Ishikawa (cell line): Measurements from ENCODE around the gene EMSY.

Experiments used
- CEBPB ChIP-seq: IDR thresholded peaks from 2 replicates; pipeline ENCODE4 v1.6.1; 2012
- CREB1 ChIP-seq: IDR thresholded peaks from 2 replicates; pipeline ENCODE4 v1.6.1; 2012; ENCODE audit warnings: low read depth
- EGR1 ChIP-seq: IDR thresholded peaks from 2 replicates; pipeline ENCODE4 v1.6.1; 2012
- EP300 ChIP-seq: IDR thresholded peaks from 2 replicates; pipeline ENCODE4 v1.6.1; 2012; ENCODE audit warnings: borderline replicate concordance
- FOXM1 ChIP-seq: IDR thresholded peaks from 2 replicates; pipeline ENCODE4 v1.6.1; 2012; ENCODE audit warnings: low read depth, borderline replicate concordance
- MAX ChIP-seq: IDR thresholded peaks from 2 replicates; pipeline ENCODE4 v1.6.1; 2012
- NFIC ChIP-seq: IDR thresholded peaks from 2 replicates; pipeline ENCODE4 v1.6.1; 2012
- RAD21 ChIP-seq: IDR thresholded peaks from 2 replicates; pipeline ENCODE4 v1.6.1; 2012; ENCODE audit warnings: low read depth
- REST ChIP-seq: IDR thresholded peaks from 2 replicates; pipeline ENCODE4 v1.6.1; 2012; ENCODE audit warnings: low read depth, mild to moderate bottlenecking
- TAF1 ChIP-seq: IDR thresholded peaks from 2 replicates; pipeline ENCODE4 v1.6.1; 2012; ENCODE audit warnings: low read depth, mild to moderate bottlenecking
- TCF12 ChIP-seq: IDR thresholded peaks from 2 replicates; pipeline ENCODE4 v1.6.1; 2012; ENCODE audit warnings: low read depth
- TEAD4 ChIP-seq: IDR thresholded peaks from 2 replicates; pipeline ENCODE4 v1.6.1; 2012
- USF1 ChIP-seq: IDR thresholded peaks from 2 replicates; pipeline ENCODE4 v1.6.1; 2012
- YY1 ChIP-seq: IDR thresholded peaks from 2 replicates; pipeline ENCODE4 v1.6.1; 2012; ENCODE audit warnings: low read depth
- ZBTB7A ChIP-seq: IDR thresholded peaks from 2 replicates; pipeline ENCODE4 v1.6.1; 2012; ENCODE audit warnings: low read depth

Gene EMSY

GRCh38 chr11:76443268-76443980 is 1.4 kb upstream of the EMSY start:
- no peak for TF ChIP-seq EGR1
- TF ChIP-seq YY1, result no peak
- no peak for TF ChIP-seq MAX
- no peak for TF ChIP-seq REST
- TF ChIP-seq CEBPB, result no peak
- TF ChIP-seq TEAD4, result no peak
- TF ChIP-seq FOXM1, result no peak

- TF ChIP-seq MAX (0 out of 2 replicates have a peak, but pooled peaks have one; percentile 54), ZBTB7A (no peak)
Observed at GRCh38 chr11:76444065-76444383, 794 bp upstream of the EMSY start.

- no peak for TF ChIP-seq CEBPB
- peak; percentile 51; the same call in 1 of the 2 replicates for TF ChIP-seq TCF12
- peak; percentile 40; the same call in 1 of the 2 replicates for TF ChIP-seq CREB1
- TF ChIP-seq MAX, result peak; percentile 48; the same call in 1 of the 2 replicates
- no peak for TF ChIP-seq ZBTB7A
- TF ChIP-seq RAD21, result no peak; the same call in 1 of the 2 replicates
- TF ChIP-seq TAF1, result peak; percentile 36; the same call in 1 of the 2 replicates
- no peak for TF ChIP-seq USF1
- TF ChIP-seq YY1, result no peak
- no peak for TF ChIP-seq EGR1
Observed at GRCh38 chr11:76445121-76446084, 585 bp downstream of the EMSY start.

- TF ChIP-seq FOXM1 (no peak), MAX (no peak), ZBTB7A (no peak), YY1 (no peak), RAD21 (no peak), EP300 (no peak), CREB1 (no peak), USF1 (no peak)
Observed at GRCh38 chr11:76448506-76448905, 3.7 kb downstream of the EMSY start.

- TF ChIP-seq USF1, result no peak
- no peak for TF ChIP-seq TEAD4
- no peak for TF ChIP-seq REST
- TF ChIP-seq TCF12, result no peak
- TF ChIP-seq CEBPB, result no peak
- no peak for TF ChIP-seq YY1
- TF ChIP-seq EGR1, result no peak
- no peak for TF ChIP-seq TAF1
- TF ChIP-seq CREB1, result no peak
- TF ChIP-seq FOXM1, result no peak
- no peak for TF ChIP-seq EP300
- no peak for TF ChIP-seq MAX
- TF ChIP-seq NFIC, result no peak
- TF ChIP-seq ZBTB7A, result no peak
- TF ChIP-seq RAD21, result no peak
Observed at GRCh38 chr11:76453248-76453647, 8.4 kb downstream of the EMSY start.
